Osteoblast (primary cell): ENCODE measurements around the gene PPP1R36. TPM values are rescaled to one million over a fixed set of nuclear protein-coding genes. Genes with fewer than 3 reads are reported as not detected.
"Not testable (repeated sequence)": the region's sequence is repeated elsewhere in the genome, so short reads cannot be mapped to it uniquely, and the experiment has no call there.

Experiments used
- DNase-seq: peaks from one replicate; pipeline ENCODE4 v3.0.0; 2011; ENCODE audit warnings: low spot score, mixed read lengths; ENCODE audit not compliant: insufficient read length; ENCODE audit errors: missing footprints
- H2AFZ ChIP-seq: 2 replicates; pipeline ENCODE4 v1.6.0; 2011; ENCODE audit warnings: mild to moderate bottlenecking, low read length
- H3K27ac ChIP-seq: 2 replicates; pipeline ENCODE4 v1.5.1; 2011; ENCODE audit warnings: mild to moderate bottlenecking, low read depth, low read length, moderate library complexity
- H3K27me3 ChIP-seq: 2 replicates; pipeline ENCODE4 v1.6.0; 2012; ENCODE audit warnings: mild to moderate bottlenecking, control low read depth, inconsistent platforms, low read length, moderate library complexity; ENCODE audit not compliant: insufficient read depth
- H3K36me3 ChIP-seq: 2 replicates; pipeline ENCODE4 v1.5.1; 2011; ENCODE audit warnings: mild to moderate bottlenecking, low read length, control low read depth, moderate library complexity; ENCODE audit not compliant: insufficient read depth
- H3K4me1 ChIP-seq: 2 replicates; pipeline ENCODE4 v1.5.1; 2011; ENCODE audit warnings: mild to moderate bottlenecking, low read length, control low read depth, moderate library complexity; ENCODE audit not compliant: insufficient read depth
- H3K4me2 ChIP-seq: 2 replicates; pipeline ENCODE4 v1.6.0; 2011; ENCODE audit warnings: mild to moderate bottlenecking, low read length; ENCODE audit not compliant: insufficient read depth
- H3K4me3 ChIP-seq: fragments of 200-600 bp; sonication (generic); 3 replicates; pipeline ENCODE4 v1.5.1; 2012; ENCODE audit warnings: mild to moderate bottlenecking, low read length, inconsistent platforms; ENCODE audit not compliant: insufficient read depth
- H3K79me2 ChIP-seq: 2 replicates; pipeline ENCODE4 v1.6.0; 2012; ENCODE audit warnings: mild to moderate bottlenecking, low read length, control low read depth, inconsistent platforms; ENCODE audit not compliant: insufficient read depth
- H3K9me3 ChIP-seq: 2 replicates; pipeline ENCODE4 v1.5.1; 2011; ENCODE audit warnings: low read depth, low read length, control low read depth
- H4K20me1 ChIP-seq: 2 replicates; pipeline ENCODE4 v1.6.0; 2012; ENCODE audit warnings: mild to moderate bottlenecking, low read length, control low read depth; ENCODE audit not compliant: insufficient read depth
- CTCF ChIP-seq: IDR thresholded peaks from 2 replicates; pipeline ENCODE4 v1.5.1; 2011; ENCODE audit warnings: mild to moderate bottlenecking, low read depth, low read length, moderate library complexity; ENCODE audit errors: extremely low read depth
- total RNA-seq: library from RNA; depleted of rRNA; stranded (reverse); fragments of >200 nt; gene quantifications from 2 replicates; pipeline ENCODE4 v1.2.3, GENCODE V29; 2012

Gene PPP1R36
- total RNA-seq, 1 donor: 1.1 TPM

GRCh38 chr14:64630778-64631177, 81.0 kb downstream of the PPP1R36 start:
- Histone ChIP-seq H3K36me3 (no peaks in the 10 kb centered on the region), H3K4me2 (no peak overlapping the region), H3K4me3 (no peak overlapping the region), H3K27me3 (no peaks in the 10 kb centered on the region), H4K20me1 (no peaks in the 10 kb centered on the region), H3K9me3 (no peaks in the 10 kb centered on the region), H3K4me1 (peaks cover 17% of the 10 kb centered on the region), H3K79me2 (no peaks in the 10 kb centered on the region), H2AFZ (no peak overlapping the region), H3K27ac (no peak overlapping the region)
- TF ChIP-seq CTCF: no peak
- no peak for DNase-seq

DNA sequence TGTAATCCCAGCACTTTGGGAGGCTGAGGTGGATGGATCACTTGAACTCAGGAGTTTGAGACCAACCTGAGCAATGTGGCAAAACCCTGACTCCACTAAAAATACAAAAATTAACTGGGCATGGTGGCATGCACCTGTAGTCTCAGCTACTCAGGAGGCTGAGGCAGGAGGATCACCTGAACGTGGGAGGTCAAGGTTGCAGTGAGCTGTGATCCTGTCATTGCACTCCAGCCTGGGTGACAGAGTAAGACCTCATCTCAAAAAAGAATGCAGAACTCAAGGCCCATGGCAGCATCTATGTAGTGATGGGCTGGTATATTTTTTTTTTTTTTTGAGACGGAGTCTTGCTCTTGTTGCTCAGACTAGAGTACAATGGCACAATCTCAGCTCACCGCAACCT, 81.5 kb downstream of the PPP1R36 start:
- not testable (repeated sequence) for H3K4me2 ChIP-seq, H2AFZ ChIP-seq, H3K27me3 ChIP-seq, H3K9me3 ChIP-seq, H3K79me2 ChIP-seq, H4K20me1 ChIP-seq, H3K4me3 ChIP-seq, H3K36me3 ChIP-seq, H3K27ac ChIP-seq, DNase-seq
- peaks cover 17% of the 10 kb centered on the region for H3K4me1 ChIP-seq

GRCh38 chr14:64632056-64632455, 82.3 kb downstream of the PPP1R36 start:
- Histone ChIP-seq H3K27me3 (no peaks in the 10 kb centered on the region), H2AFZ (no peak overlapping the region), H3K4me2 (no peak overlapping the region), H4K20me1 (no peaks in the 10 kb centered on the region), H3K79me2 (no peaks in the 10 kb centered on the region), H3K4me3 (no peak overlapping the region), H3K27ac (no peak overlapping the region), H3K4me1 (peaks cover 17% of the 10 kb centered on the region), H3K9me3 (no peaks in the 10 kb centered on the region), H3K36me3 (no peaks in the 10 kb centered on the region)
- TF ChIP-seq CTCF: no peak
- DNase-seq: no peak

DNA sequence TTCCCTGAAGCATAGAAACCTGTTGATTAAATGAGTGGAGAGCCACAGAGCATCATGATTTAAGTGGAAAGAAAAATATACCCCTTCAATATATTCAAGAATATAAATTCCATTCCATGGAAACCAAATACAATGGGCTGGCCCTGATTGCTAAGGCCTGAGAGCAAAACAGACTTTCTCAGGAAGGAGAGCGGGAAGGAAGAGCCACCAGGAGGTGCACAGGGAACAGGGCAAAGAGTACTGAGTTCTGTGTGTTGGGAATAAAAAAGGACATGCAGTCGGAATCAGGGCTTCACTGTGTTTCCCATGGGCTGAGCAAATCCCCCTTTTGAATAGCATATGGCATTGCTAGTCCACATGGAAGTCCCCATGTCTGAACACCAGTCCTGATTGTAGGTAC, 84.8 kb downstream of the PPP1R36 start:
- Histone ChIP-seq H3K4me1 (peaks cover 6% of the 10 kb centered on the region), H3K27ac (no peak overlapping the region), H3K9me3 (no peaks in the 10 kb centered on the region), H3K4me2 (no peak overlapping the region), H3K4me3 (no peak overlapping the region), H3K36me3 (no peaks in the 10 kb centered on the region), H3K27me3 (no peaks in the 10 kb centered on the region), H2AFZ (no peak overlapping the region), H3K79me2 (no peaks in the 10 kb centered on the region), H4K20me1 (no peaks in the 10 kb centered on the region)
- DNase-seq: no peak
- no peak for TF ChIP-seq CTCF
